NCI-H1930 (cell line): ENCODE data around the gene RPGRIP1.
A peak's percentile ranks its signal among the peaks of the same experiment; 100 is the strongest.
"Not testable (repeated sequence)": the region's sequence is repeated elsewhere in the genome, so short reads cannot be mapped to it uniquely, and the experiment has no call there.

ENCODE experiments used
- DNase-seq, 2 experiments: peaks; one replicate each; lab custom pipeline; 2025; lab: John Stamatoyannopoulos, UW

The RPGRIP1 gene

DNA sequence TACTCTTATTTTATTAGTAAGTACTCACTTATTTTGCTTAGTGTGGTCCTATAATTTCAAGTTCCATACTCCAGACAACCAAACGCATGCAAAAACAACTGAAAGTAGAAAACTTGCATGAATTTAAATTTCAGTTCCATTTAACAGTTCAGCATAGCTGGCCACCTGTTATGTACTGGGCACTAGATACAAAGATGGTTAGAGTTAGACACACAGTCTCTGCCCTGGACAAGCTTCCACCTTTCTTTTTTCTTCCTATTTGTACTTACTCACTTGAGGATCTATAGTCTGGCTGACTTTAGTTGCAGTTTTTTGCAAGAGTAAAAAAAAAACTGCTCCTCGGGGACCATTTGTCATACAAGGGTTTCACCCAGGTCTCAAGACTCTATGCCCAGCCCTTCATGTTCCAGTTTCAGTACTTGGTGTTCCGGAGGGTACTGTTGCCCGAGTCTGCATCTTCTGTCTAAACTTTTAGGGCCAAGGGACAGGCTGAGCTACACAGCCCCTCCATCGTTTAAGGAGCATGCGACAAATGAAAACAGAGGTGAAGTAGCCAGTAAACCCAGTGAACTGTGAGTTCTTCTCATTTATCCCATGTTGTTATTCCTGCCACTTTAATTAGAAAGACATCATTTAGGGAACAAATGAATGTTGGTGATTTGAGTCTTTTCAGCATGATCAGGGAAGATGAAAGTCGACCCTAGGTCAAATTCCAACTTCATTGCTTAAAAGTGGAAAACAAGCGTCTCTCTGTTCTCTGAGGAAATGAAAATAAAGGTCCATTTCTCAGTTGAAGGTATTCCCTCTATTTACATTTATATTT lies 22.3 kb downstream of the RPGRIP1 start:
- DNase-seq = no peak

DNA sequence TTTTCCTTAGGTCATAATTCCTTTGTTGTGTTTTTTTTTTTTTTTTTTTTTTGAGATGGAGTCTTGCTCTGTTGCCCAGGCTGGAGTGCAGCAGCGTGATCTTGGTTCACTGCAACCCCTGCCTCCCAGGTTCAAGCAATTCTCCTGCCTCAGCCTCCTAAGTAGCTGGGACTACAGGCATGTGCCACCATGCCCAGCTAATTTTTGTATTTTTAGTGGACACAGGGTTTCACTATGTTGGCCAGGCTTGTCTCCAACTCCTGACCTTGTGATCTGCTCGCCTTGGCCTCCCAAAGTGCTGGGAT lies 22.9 kb downstream of the RPGRIP1 start:
- not testable (repeated sequence) for DNase-seq

DNA sequence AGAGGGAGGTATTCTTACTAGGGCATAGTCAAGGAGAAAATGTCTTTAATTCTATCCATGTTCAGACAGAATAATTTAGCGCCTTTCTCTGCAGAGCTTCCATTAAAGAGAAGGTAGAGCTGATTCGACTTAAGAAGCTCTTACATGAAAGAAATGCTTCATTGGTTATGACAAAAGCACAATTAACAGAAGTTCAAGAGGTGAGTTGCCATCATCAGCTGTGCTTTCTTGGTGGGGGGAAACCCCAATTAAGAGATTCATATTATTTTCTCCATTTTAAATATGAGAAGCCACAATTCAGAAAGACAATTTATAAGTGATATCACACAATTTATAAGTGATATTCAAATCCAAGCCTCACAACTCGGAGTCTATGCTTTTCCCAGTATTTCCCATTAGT lies 27.8 kb downstream of the RPGRIP1 start:
- no peak for DNase-seq

DNA sequence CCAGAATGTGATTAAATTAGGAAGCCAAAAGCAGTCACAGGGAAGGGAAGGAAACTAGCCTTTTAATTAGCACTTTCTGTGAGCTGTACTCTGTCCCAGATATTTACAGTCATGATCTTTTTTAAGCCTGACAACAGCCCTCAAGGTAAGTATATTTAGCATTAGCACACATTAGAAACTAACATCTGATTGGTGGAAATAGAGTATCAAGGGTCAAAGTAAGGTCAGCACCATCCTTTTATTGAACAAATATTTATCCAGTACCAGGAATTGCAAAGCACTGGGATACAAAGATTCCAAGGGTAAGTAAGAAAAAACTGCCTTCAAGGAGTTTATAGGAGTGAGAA lies 28.2 kb downstream of the RPGRIP1 start:
- DNase-seq = no peak

DNA sequence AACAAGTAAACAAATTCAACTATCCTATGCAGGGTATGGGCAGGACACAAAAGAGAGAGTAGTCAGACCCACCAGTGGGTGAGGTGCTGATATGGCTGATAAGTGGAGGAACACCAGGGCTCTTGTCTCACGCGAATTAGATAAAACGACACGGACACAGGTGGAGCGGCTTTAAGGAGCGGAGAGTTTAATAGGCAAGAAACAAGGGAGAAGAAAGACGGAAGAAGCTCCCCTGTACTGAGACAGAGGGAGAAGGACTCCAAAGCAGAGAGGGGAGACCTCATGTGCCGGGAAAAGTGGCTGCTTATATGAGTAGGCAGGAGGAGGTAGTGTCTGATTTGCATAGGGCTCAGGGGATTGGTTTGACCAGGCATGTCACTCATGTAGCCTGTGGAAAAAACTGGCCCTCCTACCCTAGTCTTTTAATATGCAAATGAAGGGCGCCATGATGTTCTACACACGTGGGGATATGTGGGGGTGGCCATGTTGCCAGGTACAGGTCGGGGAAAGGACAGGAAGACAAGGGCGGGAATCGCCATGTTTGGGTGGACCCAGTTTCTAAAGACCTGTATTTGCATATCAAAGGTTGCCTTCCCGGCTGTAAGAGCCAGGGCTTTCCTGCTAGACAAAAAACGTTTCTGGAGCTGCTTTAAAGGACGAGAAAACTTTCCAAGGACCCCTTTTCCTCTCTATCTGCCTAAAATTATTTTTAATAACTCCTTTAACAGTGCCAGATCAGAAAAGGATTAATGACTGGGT lies 28.8 kb downstream of the RPGRIP1 start:
- DNase-seq = peak; percentile 84 to 89

DNA sequence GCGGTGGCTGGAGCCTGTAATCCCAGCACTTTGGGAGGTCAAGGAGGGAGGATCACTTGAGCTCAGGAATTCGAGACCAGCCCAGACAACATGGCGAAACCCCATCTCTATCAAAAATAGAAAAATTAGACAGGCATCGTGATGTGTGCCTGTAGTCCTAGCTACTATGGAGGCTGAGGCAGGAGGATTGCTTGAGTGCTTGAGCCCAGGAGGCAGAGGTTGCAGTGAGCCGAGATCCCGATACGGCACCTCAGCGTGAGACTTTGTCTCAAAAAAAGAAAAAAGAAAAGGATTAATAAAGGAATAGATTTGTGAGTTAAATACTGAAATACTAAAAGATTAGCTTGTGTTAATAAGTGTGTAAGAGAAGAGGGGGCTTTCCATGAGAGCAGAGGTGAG lies 29.4 kb downstream of the RPGRIP1 start:
- DNase-seq = no peak

DNA sequence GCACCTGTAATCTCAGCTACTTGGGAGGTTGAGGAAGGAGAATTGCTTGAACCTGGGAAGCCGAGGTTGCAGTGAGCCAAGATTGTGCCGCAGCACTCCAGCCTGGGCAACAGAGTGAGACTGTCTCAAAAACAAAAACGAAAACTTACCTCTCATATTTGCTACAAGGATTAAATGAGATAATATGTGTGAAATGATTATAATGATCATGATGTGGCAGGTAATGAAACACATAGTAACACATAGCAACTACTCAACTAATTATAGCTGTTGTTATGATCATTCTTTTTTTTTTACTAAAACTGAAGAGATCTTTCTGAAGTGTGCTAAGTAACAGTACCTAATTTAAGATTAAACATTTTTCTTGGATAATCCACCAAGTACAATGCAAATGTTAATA lies 30.1 kb downstream of the RPGRIP1 start:
- no peak for DNase-seq

DNA sequence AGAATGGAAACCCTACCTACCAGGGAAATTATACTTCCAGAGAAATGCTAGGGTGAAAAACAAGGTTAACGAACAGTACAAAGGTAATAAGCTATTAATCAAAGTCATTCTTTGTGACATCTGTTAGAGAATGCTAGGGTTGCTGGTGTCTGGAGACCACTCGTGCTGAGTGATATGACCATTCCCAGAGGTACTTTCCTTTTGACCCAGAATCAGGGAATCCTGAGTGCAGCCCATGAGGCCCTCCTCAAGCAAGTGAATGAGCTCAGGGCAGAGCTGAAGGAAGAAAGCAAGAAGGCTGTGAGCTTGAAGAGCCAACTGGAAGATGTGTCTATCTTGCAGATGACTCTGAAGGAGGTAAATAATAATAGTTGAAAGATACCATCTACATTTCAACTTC lies 31.7 kb downstream of the RPGRIP1 start:
- no peak for DNase-seq

DNA sequence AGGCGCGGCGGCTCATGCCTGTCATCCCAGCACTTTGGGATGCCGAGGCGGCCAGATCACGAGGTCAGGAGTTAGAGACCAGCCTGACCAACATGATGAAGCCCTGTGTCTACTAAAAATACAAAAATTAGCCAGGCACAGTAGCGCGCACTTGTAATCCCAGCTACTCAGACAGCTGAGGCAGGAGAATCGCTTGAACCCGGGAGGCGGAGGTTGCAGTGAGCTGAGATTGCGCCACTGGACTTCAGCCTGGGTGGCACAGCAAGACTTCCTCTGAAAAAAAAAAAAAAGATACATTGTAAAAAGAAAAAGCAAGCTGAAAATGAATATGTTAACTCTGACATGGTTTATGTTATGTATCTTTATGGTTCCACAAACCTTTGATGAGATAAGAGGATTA lies 33.6 kb downstream of the RPGRIP1 start:
- no peak for DNase-seq

DNA sequence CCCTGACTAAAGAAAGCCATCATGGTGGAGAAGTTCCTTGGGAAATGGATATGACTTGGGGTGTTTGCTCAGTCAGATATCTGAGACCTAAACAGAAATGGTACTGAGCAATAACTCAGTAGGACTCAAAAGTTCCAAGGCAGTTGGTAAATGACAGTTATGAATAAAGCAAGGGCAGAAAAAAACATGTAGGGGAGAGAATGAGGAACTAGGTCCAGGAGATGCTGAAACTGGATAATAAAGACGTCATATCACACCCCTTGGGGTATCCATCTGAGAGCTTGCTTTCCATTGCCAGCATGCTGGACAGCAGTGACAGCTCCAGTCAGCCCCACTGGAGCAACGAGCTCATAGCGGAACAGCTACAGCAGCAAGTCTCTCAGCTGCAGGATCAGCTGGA lies 37.5 kb downstream of the RPGRIP1 start:
- no peak for DNase-seq

DNA sequence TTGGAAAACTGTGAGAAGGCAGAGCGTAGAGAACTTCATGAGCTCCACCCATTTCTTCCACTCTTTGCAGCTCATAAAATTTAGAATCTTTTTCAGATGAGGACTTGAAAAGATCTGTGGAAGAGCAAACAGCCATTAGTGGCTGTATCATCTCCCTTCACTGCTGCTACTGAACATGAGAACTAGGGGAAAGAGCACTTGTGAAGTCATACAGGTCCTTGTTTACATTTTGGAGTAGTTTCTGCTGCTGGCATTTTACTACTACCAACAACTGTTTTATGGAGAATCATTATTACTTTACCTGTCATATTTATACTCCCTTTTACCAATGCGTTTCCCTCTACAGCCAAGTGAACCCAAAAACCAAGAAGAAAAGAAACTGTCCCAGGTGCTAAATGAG lies 41.0 kb downstream of the RPGRIP1 start:
- no peak for DNase-seq

DNA sequence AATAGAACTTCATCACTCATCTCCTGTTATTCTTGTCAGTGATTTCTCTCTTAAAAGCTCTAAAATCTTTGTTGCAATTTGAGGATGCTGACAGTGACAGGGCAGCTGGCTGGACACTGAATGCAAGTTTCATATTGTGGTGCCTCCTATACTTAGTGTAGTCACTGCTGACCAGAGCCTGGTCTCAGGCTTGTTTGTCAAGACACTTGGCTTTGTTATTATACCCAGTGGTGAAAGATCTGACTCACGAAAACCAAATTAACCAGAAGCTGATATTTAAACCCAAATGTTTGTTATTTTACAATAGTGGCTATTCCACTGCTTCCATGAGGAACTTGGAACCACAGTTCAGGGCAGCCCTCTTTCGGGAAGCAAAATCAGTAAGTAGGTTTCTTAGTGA lies 42.8 kb downstream of the RPGRIP1 start:
- no peak for DNase-seq

DNA sequence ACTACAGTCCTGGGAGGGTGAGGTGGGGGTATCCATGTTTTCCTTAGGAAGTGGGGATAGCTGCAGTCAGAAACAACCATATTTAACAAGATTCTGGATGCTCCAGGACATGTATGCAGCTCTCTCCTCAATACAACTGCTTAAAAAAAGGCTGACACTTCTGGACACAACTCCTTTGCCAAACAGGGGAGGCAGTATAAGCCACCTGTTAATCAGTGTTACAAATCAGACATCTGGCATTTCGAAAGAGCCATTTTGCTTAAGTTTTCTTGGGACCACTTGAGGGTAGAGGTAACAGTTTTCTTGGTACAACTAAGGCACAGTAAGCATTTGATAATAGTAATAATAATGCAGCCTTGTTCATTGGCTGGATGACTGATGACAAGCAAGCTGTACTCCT lies 47.1 kb downstream of the RPGRIP1 start:
- no peak for DNase-seq
